GM12878 (cell line): ENCODE measurements around the gene FDPS. TPM values are rescaled to one million over a fixed set of nuclear protein-coding genes. Genes with fewer than 3 reads are reported as not detected.

Experiments
- CHD2 ChIP-seq: IDR thresholded peaks from 2 replicates; pipeline ENCODE4 v1.6.1; 2011; ENCODE audit warnings: low read depth, low read length, improper control_type of control experiment, borderline replicate concordance
- CTCF ChIP-seq, 3 experiments: IDR thresholded peaks in 2 of 3; conservative IDR thresholded peaks in 1 of 3; 2 replicates each; pipeline ENCODE4 v1.5.1; 2011; ENCODE audit warnings: low read depth in 3 of 3, low read length in 3 of 3, mild to moderate bottlenecking in 3 of 3, control low read depth in 2 of 3, moderate library complexity in 2 of 3, inconsistent platforms in 1 of 3, mixed read lengths in 1 of 3; ENCODE audit not compliant: control insufficient read depth in 2 of 3, insufficient read depth in 1 of 3; ENCODE audit errors: extremely low read depth in 1 of 3
- DPF2 ChIP-seq: fragments of 450-650 bp; IDR thresholded peaks from 2 replicates; pipeline ENCODE4 v1.6.1; 2017; ENCODE audit warnings: mild to moderate bottlenecking
- EED ChIP-seq: sonication (generic); IDR thresholded peaks from 2 replicates; pipeline ENCODE4 v1.6.1; 2016; ENCODE audit warnings: antibody characterized with exemption, low read depth
- GATAD2B ChIP-seq: fragments of 450-650 bp; conservative IDR thresholded peaks from 2 replicates; pipeline ENCODE4 v1.6.1; 2017; ENCODE audit warnings: low read depth, mild to moderate bottlenecking, moderate library complexity
- IKZF1 ChIP-seq: fragments of 450-650 bp; conservative IDR thresholded peaks from 2 replicates; pipeline ENCODE4 v1.6.1; 2017; ENCODE audit warnings: antibody characterized with exemption, mild to moderate bottlenecking
- IKZF2 ChIP-seq, 2 experiments: fragments of 450-650 bp; IDR thresholded peaks; 2 replicates each; pipeline ENCODE4 v1.6.1; 2017; ENCODE audit warnings: mild to moderate bottlenecking in 2 of 2, moderate library complexity in 2 of 2
- MAX ChIP-seq: IDR thresholded peaks from 2 replicates; pipeline ENCODE4 v1.6.1; 2012; ENCODE audit warnings: low read depth, low read length, improper control_type of control experiment
- MXI1 ChIP-seq: fragments of 150-350 bp; IDR thresholded peaks from 2 replicates; pipeline ENCODE4 v1.6.1; 2011; ENCODE audit warnings: low read depth, mild to moderate bottlenecking, inconsistent platforms, low read length, improper control_type of control experiment
- POU2F2 ChIP-seq: IDR thresholded peaks from 3 replicates; pipeline ENCODE4 v1.6.1; 2011; ENCODE audit warnings: low read depth, mild to moderate bottlenecking, low read length, borderline replicate concordance
- RAD51 ChIP-seq: fragments of 450-650 bp; IDR thresholded peaks from 2 replicates; pipeline ENCODE4 v1.6.1; 2016; ENCODE audit warnings: moderate library complexity, mild to moderate bottlenecking, inconsistent platforms
- RB1 ChIP-seq: fragments of 450-650 bp; formaldehyde crosslinking; IDR thresholded peaks from 2 replicates; pipeline ENCODE4 v1.6.1; 2017; ENCODE audit warnings: mild to moderate bottlenecking, borderline replicate concordance
- STAT1 ChIP-seq: fragments of 450-650 bp; conservative IDR thresholded peaks from 2 replicates; pipeline ENCODE4 v1.6.1; 2014; ENCODE audit warnings: antibody characterized with exemption, mild to moderate bottlenecking
- ZNF207 ChIP-seq: fragments of 450-650 bp; IDR thresholded peaks from 2 replicates; pipeline ENCODE4 v1.6.1; 2014; ENCODE audit warnings: antibody characterized with exemption, mild to moderate bottlenecking, borderline replicate concordance
- ZNF687 ChIP-seq: fragments of 450-650 bp; IDR thresholded peaks from 2 replicates; pipeline ENCODE4 v1.6.1; 2017; ENCODE audit warnings: mild to moderate bottlenecking, moderate library complexity
- ZZZ3 ChIP-seq: IDR thresholded peaks from 2 replicates; pipeline ENCODE4 v1.6.1; 2011; ENCODE audit warnings: low read depth; ENCODE audit not compliant: control insufficient read depth, insufficient read length
- polyA plus RNA-seq, 11 experiments: library from polyadenylated mRNA; depleted of rRNA in 4 of 11; unstranded in 6 of 11; stranded (reverse) in 5 of 11; fragments of >200 nt; fragmentation: Nextera tagmentation in 4 of 11; fragmentation: Illumina TruSeq in 1 of 11; extraction: Ambion mirVana in 4 of 11; extraction: Trizol in 1 of 11; gene quantifications; 1 replicate in 1 of 11; 2 replicates in 10 of 11; pipeline versions ENCODE4 v1.2.1 to v1.2.3, GENCODE V29; 2011 to 2016; ENCODE audit warnings: inconsistent platforms in 2 of 11, missing spikeins in 2 of 11, low read depth in 1 of 11
- total RNA-seq, 4 experiments: library from RNA; depleted of rRNA in 3 of 4; stranded (reverse); fragments of >200 nt in 3 of 4; fragmentation: Illumina TruSeq in 1 of 4; extraction: Trizol in 1 of 4; gene quantifications; 2 replicates each; pipeline versions ENCODE4 v1.2.1 to v1.2.3, GENCODE V29; 2013 to 2021
- TF ChIP-seq, protein P1 (sequence below): fragments of 450-650 bp; IDR thresholded peaks from 2 replicates; pipeline ENCODE4 v1.6.1; 2014; ENCODE audit warnings: mild to moderate bottlenecking
- TF ChIP-seq, protein P2 (sequence below): IDR thresholded peaks from 2 replicates; pipeline ENCODE4 v1.6.1; 2011; ENCODE audit warnings: borderline replicate concordance, low read depth, mild to moderate bottlenecking, moderate library complexity, mixed read lengths, low read length; ENCODE audit not compliant: insufficient read depth; ENCODE audit errors: extremely low read length
- TF ChIP-seq, protein P3 (sequence below): fragments of 450-650 bp; IDR thresholded peaks from 2 replicates; pipeline ENCODE4 v1.6.1; 2016; ENCODE audit warnings: mild to moderate bottlenecking

The FDPS gene
- total and polyA plus RNA-seq, 10 of the 15 experiments (the other 5 are each of a cell fraction or from before 2014, with no cell fraction given): 405 to 1,156 (median 487) TPM

- peak; percentile 56; the same call in 1 of the 2 replicates for TF ChIP-seq RB1
- peak; percentile 21; the same call in 1 of the 2 replicates for TF ChIP-seq DPF2
- TF ChIP-seq MAX: peak; percentile 87
- TF ChIP-seq, protein P1, sequence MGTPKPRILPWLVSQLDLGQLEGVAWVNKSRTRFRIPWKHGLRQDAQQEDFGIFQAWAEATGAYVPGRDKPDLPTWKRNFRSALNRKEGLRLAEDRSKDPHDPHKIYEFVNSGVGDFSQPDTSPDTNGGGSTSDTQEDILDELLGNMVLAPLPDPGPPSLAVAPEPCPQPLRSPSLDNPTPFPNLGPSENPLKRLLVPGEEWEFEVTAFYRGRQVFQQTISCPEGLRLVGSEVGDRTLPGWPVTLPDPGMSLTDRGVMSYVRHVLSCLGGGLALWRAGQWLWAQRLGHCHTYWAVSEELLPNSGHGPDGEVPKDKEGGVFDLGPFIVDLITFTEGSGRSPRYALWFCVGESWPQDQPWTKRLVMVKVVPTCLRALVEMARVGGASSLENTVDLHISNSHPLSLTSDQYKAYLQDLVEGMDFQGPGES: peak; percentile 20; the same call in 1 of the 2 replicates
- TF ChIP-seq STAT1: no peak; the same call in 1 of the 2 replicates
- TF ChIP-seq CTCF (IDR thresholded peaks at IDR 0.05 in 2 of 3, conservative IDR thresholded peaks at IDR 0.05 in 1 of 3; ENCODE audit: control insufficient read depth in 2 of 3, extremely low read depth in 1 of 3, insufficient read depth in 1 of 3, low read depth in 3 of 3, low read length in 3 of 3): 0 out of 6 replicates have a peak, but pooled peaks of 1 of the 3 experiments have one; percentile 3
- peak; percentile 41; the same call in 1 of the 2 replicates for TF ChIP-seq CHD2
- TF ChIP-seq, protein P2, sequence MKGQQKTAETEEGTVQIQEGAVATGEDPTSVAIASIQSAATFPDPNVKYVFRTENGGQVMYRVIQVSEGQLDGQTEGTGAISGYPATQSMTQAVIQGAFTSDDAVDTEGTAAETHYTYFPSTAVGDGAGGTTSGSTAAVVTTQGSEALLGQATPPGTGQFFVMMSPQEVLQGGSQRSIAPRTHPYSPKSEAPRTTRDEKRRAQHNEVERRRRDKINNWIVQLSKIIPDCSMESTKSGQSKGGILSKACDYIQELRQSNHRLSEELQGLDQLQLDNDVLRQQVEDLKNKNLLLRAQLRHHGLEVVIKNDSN: peak; percentile 99
- TF ChIP-seq MXI1: peak; percentile 15; the same call in 1 of the 2 replicates
- peak; percentile 23; the same call in 1 of the 2 replicates for TF ChIP-seq ZNF687
- TF ChIP-seq, protein P3, sequence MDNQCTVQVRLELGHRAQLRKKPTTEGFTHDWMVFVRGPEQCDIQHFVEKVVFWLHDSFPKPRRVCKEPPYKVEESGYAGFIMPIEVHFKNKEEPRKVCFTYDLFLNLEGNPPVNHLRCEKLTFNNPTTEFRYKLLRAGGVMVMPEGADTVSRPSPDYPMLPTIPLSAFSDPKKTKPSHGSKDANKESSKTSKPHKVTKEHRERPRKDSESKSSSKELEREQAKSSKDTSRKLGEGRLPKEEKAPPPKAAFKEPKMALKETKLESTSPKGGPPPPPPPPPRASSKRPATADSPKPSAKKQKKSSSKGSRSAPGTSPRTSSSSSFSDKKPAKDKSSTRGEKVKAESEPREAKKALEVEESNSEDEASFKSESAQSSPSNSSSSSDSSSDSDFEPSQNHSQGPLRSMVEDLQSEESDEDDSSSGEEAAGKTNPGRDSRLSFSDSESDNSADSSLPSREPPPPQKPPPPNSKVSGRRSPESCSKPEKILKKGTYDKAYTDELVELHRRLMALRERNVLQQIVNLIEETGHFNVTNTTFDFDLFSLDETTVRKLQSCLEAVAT: peak; percentile 78; the same call in 1 of the 2 replicates
- peak; percentile 54 to 61 for TF ChIP-seq IKZF2 (IDR thresholded peaks at IDR 0.05)
- TF ChIP-seq RAD51: peak; percentile 93
- TF ChIP-seq EED: peak; percentile 78; the same call in 1 of the 2 replicates
- TF ChIP-seq POU2F2: no peak
- peak; percentile 73 for TF ChIP-seq IKZF1
- TF ChIP-seq ZZZ3: no peak
- TF ChIP-seq ZNF207: 0 out of 2 replicates have a peak, but pooled peaks have one; percentile 44
- peak; percentile 46 for TF ChIP-seq GATAD2B
Measured at GRCh38 chr1:155324037-155324716, 15.5 kb downstream of the FDPS start (continued).
